Caco-2 (cell line): ENCODE data around the gene KCNA4. TPM values are rescaled to one million over a fixed set of nuclear protein-coding genes. Genes with fewer than 3 reads are reported as not detected.

Source experiments
- BruUV-seq: library from RNA; stranded (reverse); fragments of 400-500 nt; replicated peaks from 2 replicates; lab custom pipeline; 2021; lab: Mats Ljungman, UMichigan
- CTCF ChIA-PET: fragments of 300-600 bp; sonication (Branson Sonifier 250); formaldehyde crosslinking; loops from one replicate; lab custom pipeline; 2022; ENCODE audit warnings: antibody characterized with exemption; lab: Charles Lee
- POLR2A ChIA-PET: fragments of 300-600 bp; sonication (Branson Sonifier 250); formaldehyde crosslinking; loops from one replicate; lab custom pipeline; 2022; ENCODE audit warnings: antibody characterized with exemption; lab: Charles Lee
- DNase-seq, 2 experiments: peaks; one replicate each; pipeline versions ENCODE4 v3.0.0 to v3.0.0-alpha.2; 2020 to 2022
- H3K27me3 ChIP-seq: replicated peaks from 2 replicates; pipeline ENCODE4 v1.6.0; 2011; ENCODE audit warnings: low read length; ENCODE audit not compliant: control insufficient read depth, insufficient read depth
- H3K36me3 ChIP-seq: 2 replicates; pipeline ENCODE4 v1.5.1; 2011; ENCODE audit warnings: low read length; ENCODE audit not compliant: control insufficient read depth, insufficient read depth
- H3K4me1 ChIP-seq: fragments of 250-450 bp; sonication (Bioruptor Pico); 2 replicates; pipeline ENCODE4 v1.5.1; 2020; ENCODE audit warnings: mild to moderate bottlenecking
- H3K4me3 ChIP-seq: 2 replicates; pipeline ENCODE4 v1.5.1; 2011; ENCODE audit warnings: low read depth, mild to moderate bottlenecking, control low read depth, low read length
- H3K9me3 ChIP-seq: fragments of 250-450 bp; sonication (Bioruptor Pico); 2 replicates; pipeline ENCODE4 v1.5.1; 2020; ENCODE audit warnings: mild to moderate bottlenecking, moderate library complexity
- H3K27ac Mint-ChIP-seq: one replicate; pipeline ENCODE4 v1.8.0; 2022; ENCODE audit warnings: mixed read lengths; ENCODE audit not compliant: unreplicated experiment
- H3K27me3 Mint-ChIP-seq: one replicate; pipeline ENCODE4 v1.8.0; 2022; ENCODE audit warnings: mixed read lengths; ENCODE audit not compliant: insufficient read depth, unreplicated experiment
- H3K36me3 Mint-ChIP-seq: one replicate; pipeline ENCODE4 v1.8.0; 2022; ENCODE audit warnings: mild to moderate bottlenecking, mixed read lengths; ENCODE audit not compliant: insufficient read depth, unreplicated experiment
- H3K4me1 Mint-ChIP-seq: one replicate; pipeline ENCODE4 v1.8.0; 2022; ENCODE audit warnings: low read depth, mixed read lengths; ENCODE audit not compliant: unreplicated experiment
- H3K4me3 Mint-ChIP-seq: one replicate; pipeline ENCODE4 v1.8.0; 2022; ENCODE audit warnings: mild to moderate bottlenecking, moderate library complexity, mixed read lengths; ENCODE audit not compliant: unreplicated experiment
- H3K9me3 Mint-ChIP-seq: one replicate; pipeline ENCODE4 v1.8.0; 2022; ENCODE audit warnings: mixed read lengths; ENCODE audit not compliant: unreplicated experiment
- CTCF ChIP-seq, 2 experiments: fragments of 200-600 bp in 1 of 2; IDR thresholded peaks; 1 replicate in 1 of 2; 2 replicates in 1 of 2; pipeline versions ENCODE4 v1.5.1 to v1.8.0; 2011 to 2022; ENCODE audit warnings: antibody characterized with exemption in 1 of 2, control low read depth in 1 of 2, inconsistent platforms in 1 of 2, low read depth in 1 of 2, low read length in 1 of 2, mild to moderate bottlenecking in 1 of 2, moderate library complexity in 1 of 2; ENCODE audit not compliant: insufficient read depth in 1 of 2, severe bottlenecking in 1 of 2, unreplicated experiment in 1 of 2
- intact Hi-C: fragments of 100-400 bp; cut with micrococcal nuclease; formaldehyde crosslinking; loops from one replicate; pipeline ENCODE4 v1.10.0; 2022; ENCODE audit not compliant: unreplicated experiment
- total RNA-seq: library from RNA; stranded (reverse); gene quantifications from 2 replicates; pipeline ENCODE4 v1.2.3, GENCODE V29; 2022

The KCNA4 gene
- total RNA-seq, 1 experiment from 2014 or later = not detected

GRCh38 chr11:30002157-30002785, 14.6 kb downstream of the KCNA4 start:
- POLR2A ChIA-PET = no interaction called here
- Mint-ChIP-seq H3K27me3 (no peaks in the 10 kb centered on the region), H3K4me1 (no peaks in the 10 kb centered on the region), H3K36me3 (no peaks in the 10 kb centered on the region), H3K4me3 (no peak overlapping the region), H3K27ac (no peak overlapping the region), H3K9me3 (no peaks in the 10 kb centered on the region)
- Histone ChIP-seq H3K36me3 (no peaks in the 10 kb centered on the region), H3K4me3 (no peak overlapping the region), H3K27me3 (no peaks in the 10 kb centered on the region), H3K9me3 (no peaks in the 10 kb centered on the region), H3K4me1 (no peaks in the 10 kb centered on the region)
- TF ChIP-seq CTCF (IDR thresholded peaks at IDR 0.05; ENCODE audit: insufficient read depth in 1 of 2, low read depth in 1 of 2, low read length in 1 of 2, severe bottlenecking in 1 of 2, unreplicated experiment in 1 of 2) = no peak
- no TSS peak for BruUV-seq
- no peak for DNase-seq
- CTCF ChIA-PET = no interaction called here
- intact Hi-C loops = no loop called here

DNA sequence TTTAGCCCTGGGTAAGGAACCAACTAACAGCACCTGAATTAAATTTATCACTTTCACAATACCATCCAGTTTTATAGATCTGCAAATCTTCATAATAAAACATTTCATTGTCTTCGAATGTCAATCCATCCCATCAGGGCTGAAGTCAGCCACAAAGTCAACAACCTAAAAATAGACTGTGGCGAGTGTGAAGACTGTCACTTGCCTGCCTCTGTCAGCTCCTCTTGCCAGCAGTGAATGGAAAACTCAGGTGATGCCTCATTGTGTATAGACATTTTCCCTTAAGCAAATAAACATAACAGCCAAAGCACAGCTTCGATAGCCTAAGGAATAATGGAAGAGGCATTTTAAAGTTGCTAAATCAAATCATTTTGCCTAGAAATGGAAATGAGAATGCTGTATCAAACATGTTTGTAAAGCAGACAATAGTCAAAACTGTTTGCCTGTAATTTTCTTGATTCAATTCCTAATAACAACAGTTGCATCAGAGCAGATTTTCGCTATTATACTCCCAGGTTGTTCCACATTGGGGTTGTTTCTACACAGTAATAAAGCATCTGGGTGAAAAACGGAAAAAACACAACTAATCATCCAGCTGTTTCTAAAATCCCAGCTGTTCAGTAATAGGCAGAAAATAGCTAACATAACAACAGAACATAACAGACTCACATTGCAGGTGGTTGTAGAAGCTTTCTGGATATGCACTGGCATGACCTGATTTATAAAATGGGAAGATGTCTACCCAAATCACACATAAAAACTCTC, 15.7 kb downstream of the KCNA4 start:
- Histone ChIP-seq H3K27me3 (no peaks in the 10 kb centered on the region), H3K36me3 (no peaks in the 10 kb centered on the region), H3K4me3 (no peak overlapping the region), H3K4me1 (no peaks in the 10 kb centered on the region), H3K9me3 (no peaks in the 10 kb centered on the region)
- ChIA-PET POLR2A (no interaction called here), CTCF (no interaction called here)
- H3K36me3 Mint-ChIP-seq = no peaks in the 10 kb centered on the region
- no peak overlapping the region for H3K27ac Mint-ChIP-seq
- H3K9me3 Mint-ChIP-seq = no peaks in the 10 kb centered on the region
- intact Hi-C loops = no loop called here
- BruUV-seq = no TSS peak
- DNase-seq = no peak
- H3K4me3 Mint-ChIP-seq = no peak overlapping the region
- no peaks in the 10 kb centered on the region for H3K27me3 Mint-ChIP-seq
- H3K4me1 Mint-ChIP-seq = no peaks in the 10 kb centered on the region
- TF ChIP-seq CTCF (IDR thresholded peaks at IDR 0.05; ENCODE audit: insufficient read depth in 1 of 2, low read depth in 1 of 2, low read length in 1 of 2, severe bottlenecking in 1 of 2, unreplicated experiment in 1 of 2) = no peak

DNA sequence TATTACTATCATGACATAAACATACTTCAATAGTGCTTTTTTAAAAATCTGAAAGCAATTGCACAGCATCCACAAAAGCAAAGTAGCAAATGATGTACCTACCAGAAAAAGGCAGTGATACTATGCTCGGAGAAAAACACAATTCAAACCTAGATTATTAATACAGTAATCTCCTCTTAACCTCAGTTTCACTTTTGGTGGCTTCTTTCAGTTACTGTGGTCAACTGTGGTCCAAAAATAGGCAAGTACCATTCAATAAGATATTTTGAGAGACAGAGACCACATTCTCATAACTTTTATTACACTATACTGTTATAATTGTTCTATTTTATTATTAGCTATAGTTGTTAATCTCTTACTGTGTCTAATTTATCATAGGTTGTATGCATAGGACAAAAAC, 20.8 kb downstream of the KCNA4 start:
- H3K27ac Mint-ChIP-seq = no peak overlapping the region
- Histone ChIP-seq H3K9me3 (no peaks in the 10 kb centered on the region), H3K27me3 (no peaks in the 10 kb centered on the region), H3K36me3 (no peaks in the 10 kb centered on the region), H3K4me1 (no peaks in the 10 kb centered on the region), H3K4me3 (no peak overlapping the region)
- H3K4me3 Mint-ChIP-seq = no peak overlapping the region
- no TSS peak for BruUV-seq
- no peaks in the 10 kb centered on the region for H3K36me3 Mint-ChIP-seq
- peaks cover 9% of the 10 kb centered on the region for H3K9me3 Mint-ChIP-seq
- H3K4me1 Mint-ChIP-seq = no peaks in the 10 kb centered on the region
- POLR2A ChIA-PET = no interaction called here
- no peak for DNase-seq
- CTCF ChIA-PET = no interaction called here
- H3K27me3 Mint-ChIP-seq = peaks cover 2% of the 10 kb centered on the region
- TF ChIP-seq CTCF (IDR thresholded peaks at IDR 0.05; ENCODE audit: insufficient read depth in 1 of 2, low read depth in 1 of 2, low read length in 1 of 2, severe bottlenecking in 1 of 2, unreplicated experiment in 1 of 2) = no peak
- intact Hi-C loops = no loop called here
